HCT116 (cell line): ENCODE measurements around the gene SDK1. TPM values are rescaled to one million over a fixed set of nuclear protein-coding genes. Genes with fewer than 3 reads are reported as not detected.

Source experiments
- ATAC-seq: fragments of 200-7000 bp; cut with Tn5 transposase; 2 replicates; pipeline ENCODE4 v1.9.1; 2020; ENCODE audit warnings: mild to moderate bottlenecking, moderate library complexity
- BruUV-seq: library from RNA; stranded (reverse); fragments of 400-500 nt; replicated peaks from 2 replicates; lab custom pipeline; 2021; lab: Mats Ljungman, UMichigan
- CTCF ChIA-PET: fragments of 300-600 bp; sonication (Branson Sonifier 250); formaldehyde crosslinking; loops from one replicate; lab custom pipeline; 2021; ENCODE audit warnings: antibody characterized with exemption; lab: Charles Lee
- POLR2A ChIA-PET: fragments of 300-600, 350-600 bp; sonication (Branson Sonifier 250); formaldehyde crosslinking; loops from one replicate; lab custom pipeline; 2021; ENCODE audit warnings: antibody characterized with exemption; lab: Charles Lee
- RAD21 ChIA-PET, 2 experiments: fragments of 300-600 bp; sonication (Branson Sonifier 250); formaldehyde crosslinking; loops; one replicate each; lab custom pipeline; 2023; ENCODE audit warnings: low total read pairs in 2 of 2; ENCODE audit not compliant: uncharacterized antibody in 2 of 2, unreplicated experiment in 2 of 2, low non-redundant PET in 1 of 2; lab: Charles Lee
- DNase-seq: peaks from one replicate; pipeline ENCODE4 v3.0.0-alpha.2; 2010; ENCODE audit warnings: low read depth, low spot score
- H2AFZ ChIP-seq: fragments of 200-600 bp; shearing (Covaris generic), sonication (generic); 2 replicates; pipeline ENCODE4 v1.6.1; 2017; ENCODE audit warnings: low read depth, mixed run types, mixed read lengths, antibody characterized with exemption, low read length; ENCODE audit not compliant: poor library complexity, severe bottlenecking
- H3K27ac ChIP-seq: 2 replicates; pipeline ENCODE4 v1.5.1; 2012; ENCODE audit warnings: low read depth, low read length
- H3K27me3 ChIP-seq: fragments of 200-600 bp; sonication (generic); 2 replicates; pipeline ENCODE4 v1.6.1; 2016; ENCODE audit warnings: mixed run types, low read length, mixed read lengths; ENCODE audit not compliant: insufficient read depth
- H3K36me3 ChIP-seq, 2 experiments: fragments of 200-500 bp in 1 of 2; fragments of 200-600 bp in 1 of 2; sonication (Bioruptor generic) in 1 of 2; sonication (generic) in 1 of 2; 2 replicates each; pipeline versions ENCODE4 v1.5.1 to v1.6.1; 2014 to 2016; ENCODE audit warnings: low read length in 2 of 2, inconsistent platforms in 1 of 2, mixed read lengths in 1 of 2, mixed run types in 1 of 2; ENCODE audit not compliant: insufficient read depth in 2 of 2, control insufficient read depth in 1 of 2
- H3K4me1 ChIP-seq, 2 experiments: fragments of 200-600 bp in 1 of 2; sonication (generic) in 1 of 2; 2 replicates each; pipeline versions ENCODE4 v1.5.1 to v1.6.1; 2012 to 2017; ENCODE audit warnings: low read length in 2 of 2, inconsistent platforms in 1 of 2, mild to moderate bottlenecking in 1 of 2, mixed read lengths in 1 of 2, mixed run types in 1 of 2, moderate library complexity in 1 of 2; ENCODE audit not compliant: insufficient read depth in 2 of 2, control insufficient read depth in 1 of 2
- H3K4me2 ChIP-seq: fragments of 200-600 bp; sonication (generic); 2 replicates; pipeline ENCODE4 v1.6.1; 2017; ENCODE audit warnings: mixed run types, low read length, mixed read lengths
- H3K4me3 ChIP-seq, 2 experiments: fragments of 200-600 bp in 1 of 2; sonication (generic) in 1 of 2; replicated peaks in 1 of 2; 2 replicates each; pipeline ENCODE4 v1.5.1; 2011 to 2016; ENCODE audit warnings: low read length in 2 of 2, control low read depth in 1 of 2, low read depth in 1 of 2, mild to moderate bottlenecking in 1 of 2, mixed read lengths in 1 of 2, mixed run types in 1 of 2
- H3K79me2 ChIP-seq: fragments of 200-600 bp; sonication (generic); 2 replicates; pipeline ENCODE4 v1.6.1; 2017; ENCODE audit warnings: mild to moderate bottlenecking, mixed run types, low read length, moderate library complexity, mixed read lengths; ENCODE audit not compliant: insufficient read depth
- H3K9ac ChIP-seq: fragments of 200-600 bp; sonication (generic); 2 replicates; pipeline ENCODE4 v1.6.1; 2016; ENCODE audit warnings: low read length, mixed read lengths
- H3K9me2 ChIP-seq: fragments of 200-600 bp; sonication (generic), shearing (Covaris generic); 2 replicates; pipeline ENCODE4 v1.6.1; 2017; ENCODE audit warnings: mixed run types, mild to moderate bottlenecking, moderate library complexity; ENCODE audit not compliant: insufficient read depth
- H3K9me3 ChIP-seq, 2 experiments: fragments of 200-500 bp in 1 of 2; fragments of 200-600 bp in 1 of 2; sonication (Bioruptor generic) in 1 of 2; sonication (generic) in 1 of 2; 2 replicates each; pipeline ENCODE4 v1.6.1; 2014 to 2017; ENCODE audit warnings: low read length in 2 of 2, mixed read lengths in 2 of 2, inconsistent platforms in 1 of 2, low read depth in 1 of 2, mild to moderate bottlenecking in 1 of 2, mixed run types in 1 of 2, moderate library complexity in 1 of 2; ENCODE audit not compliant: control insufficient read depth in 1 of 2, insufficient read depth in 1 of 2
- H4K20me1 ChIP-seq: fragments of 200-600 bp; sonication (generic), shearing (Covaris generic); 2 replicates; pipeline ENCODE4 v1.6.1; 2017; ENCODE audit warnings: mixed run types, mild to moderate bottlenecking, moderate library complexity; ENCODE audit not compliant: insufficient read depth
- CEBPB ChIP-seq: IDR thresholded peaks from 2 replicates; pipeline ENCODE4 v1.6.1; 2012; ENCODE audit warnings: low read depth
- CTCF ChIP-seq, 3 experiments: fragments of 200-600 bp in 1 of 3; sonication (generic) in 1 of 3; IDR thresholded peaks in 2 of 3; conservative IDR thresholded peaks in 1 of 3; 2 replicates each; pipeline ENCODE4 v1.5.1; 2012 to 2017; ENCODE audit warnings: low read depth in 2 of 3, low read length in 2 of 3, antibody characterized with exemption in 1 of 3, borderline replicate concordance in 1 of 3, control low read depth in 1 of 3, mild to moderate bottlenecking in 1 of 3, mixed read lengths in 1 of 3, mixed run types in 1 of 3, moderate library complexity in 1 of 3; ENCODE audit not compliant: insufficient read depth in 1 of 3
- EZH2 ChIP-seq: fragments of 200-600 bp; sonication (generic); IDR thresholded peaks from 2 replicates; pipeline ENCODE4 v1.6.1; 2017; ENCODE audit warnings: antibody characterized with exemption, mixed run types
- JUND ChIP-seq: IDR thresholded peaks from 2 replicates; pipeline ENCODE4 v1.6.1; 2012
- POLR2A ChIP-seq: IDR thresholded peaks from 2 replicates; pipeline ENCODE4 v1.7.0; 2011; ENCODE audit warnings: borderline replicate concordance; ENCODE audit not compliant: insufficient read depth, insufficient read length; ENCODE audit errors: extremely low read depth
- SRF ChIP-seq: IDR thresholded peaks from 2 replicates; pipeline ENCODE4 v1.6.1; 2012; ENCODE audit warnings: low read depth
- ZFX ChIP-seq: fragments of 450-650 bp; IDR thresholded peaks from 2 replicates; pipeline ENCODE4 v1.6.1; 2017
- intact Hi-C: fragments of 100-400 bp; cut with micrococcal nuclease; formaldehyde crosslinking; loops from 2 replicates; pipeline ENCODE4 v1.10.0; 2022
- total RNA-seq: library from RNA; stranded (reverse); gene quantifications from one replicate; pipeline ENCODE4 v1.2.1, GENCODE V29; 2021; ENCODE audit not compliant: unreplicated experiment
- TF ChIP-seq, protein P1 (sequence below): IDR thresholded peaks from 2 replicates; pipeline ENCODE4 v1.6.1; 2012
- TF ChIP-seq, protein P2 (sequence below): IDR thresholded peaks from 2 replicates; pipeline ENCODE4 v1.6.1; 2011; ENCODE audit warnings: mild to moderate bottlenecking, low read length, moderate library complexity; ENCODE audit not compliant: insufficient replicate concordance; ENCODE audit errors: extremely low read depth
- TF ChIP-seq, protein P3 (sequence below): IDR thresholded peaks from 2 replicates; pipeline ENCODE4 v1.6.1; 2012; ENCODE audit warnings: low read depth

Gene SDK1
- total RNA-seq, 1 experiment from 2014 or later, result 0.05 TPM

GRCh38 chr7:3861941-3862340, 560.9 kb downstream of the SDK1 start:
- no peak overlapping the region for H2AFZ ChIP-seq
- no peaks in the 10 kb centered on the region for H3K9me2 ChIP-seq
- H3K9ac ChIP-seq, result no peak overlapping the region
- peaks cover 5% of the 10 kb centered on the region; the same call in 1 of the 2 replicates for H3K27me3 ChIP-seq
- BruUV-seq, result no TSS peak
- no peak overlapping the region for H3K4me3 ChIP-seq
- no peak overlapping the region for H3K27ac ChIP-seq
- TF ChIP-seq CTCF (IDR thresholded peaks at IDR 0.05 in 2 of 3, conservative IDR thresholded peaks at IDR 0.05 in 1 of 3; ENCODE audit: borderline replicate concordance in 1 of 3, insufficient read depth in 1 of 3, low read depth in 2 of 3, low read length in 2 of 3), result no peak
- TF ChIP-seq, protein P1, sequence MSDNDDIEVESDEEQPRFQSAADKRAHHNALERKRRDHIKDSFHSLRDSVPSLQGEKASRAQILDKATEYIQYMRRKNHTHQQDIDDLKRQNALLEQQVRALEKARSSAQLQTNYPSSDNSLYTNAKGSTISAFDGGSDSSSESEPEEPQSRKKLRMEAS, result no peak
- TF ChIP-seq ZFX, result no peak
- TF ChIP-seq, protein P2, sequence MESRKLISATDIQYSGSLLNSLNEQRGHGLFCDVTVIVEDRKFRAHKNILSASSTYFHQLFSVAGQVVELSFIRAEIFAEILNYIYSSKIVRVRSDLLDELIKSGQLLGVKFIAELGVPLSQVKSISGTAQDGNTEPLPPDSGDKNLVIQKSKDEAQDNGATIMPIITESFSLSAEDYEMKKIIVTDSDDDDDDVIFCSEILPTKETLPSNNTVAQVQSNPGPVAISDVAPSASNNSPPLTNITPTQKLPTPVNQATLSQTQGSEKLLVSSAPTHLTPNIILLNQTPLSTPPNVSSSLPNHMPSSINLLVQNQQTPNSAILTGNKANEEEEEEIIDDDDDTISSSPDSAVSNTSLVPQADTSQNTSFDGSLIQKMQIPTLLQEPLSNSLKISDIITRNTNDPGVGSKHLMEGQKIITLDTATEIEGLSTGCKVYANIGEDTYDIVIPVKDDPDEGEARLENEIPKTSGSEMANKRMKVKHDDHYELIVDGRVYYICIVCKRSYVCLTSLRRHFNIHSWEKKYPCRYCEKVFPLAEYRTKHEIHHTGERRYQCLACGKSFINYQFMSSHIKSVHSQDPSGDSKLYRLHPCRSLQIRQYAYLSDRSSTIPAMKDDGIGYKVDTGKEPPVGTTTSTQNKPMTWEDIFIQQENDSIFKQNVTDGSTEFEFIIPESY, result no peak
- TF ChIP-seq EZH2, result no peak
- TF ChIP-seq SRF, result no peak
- TF ChIP-seq POLR2A, result no peak
- TF ChIP-seq JUND, result no peak
- TF ChIP-seq, protein P3, sequence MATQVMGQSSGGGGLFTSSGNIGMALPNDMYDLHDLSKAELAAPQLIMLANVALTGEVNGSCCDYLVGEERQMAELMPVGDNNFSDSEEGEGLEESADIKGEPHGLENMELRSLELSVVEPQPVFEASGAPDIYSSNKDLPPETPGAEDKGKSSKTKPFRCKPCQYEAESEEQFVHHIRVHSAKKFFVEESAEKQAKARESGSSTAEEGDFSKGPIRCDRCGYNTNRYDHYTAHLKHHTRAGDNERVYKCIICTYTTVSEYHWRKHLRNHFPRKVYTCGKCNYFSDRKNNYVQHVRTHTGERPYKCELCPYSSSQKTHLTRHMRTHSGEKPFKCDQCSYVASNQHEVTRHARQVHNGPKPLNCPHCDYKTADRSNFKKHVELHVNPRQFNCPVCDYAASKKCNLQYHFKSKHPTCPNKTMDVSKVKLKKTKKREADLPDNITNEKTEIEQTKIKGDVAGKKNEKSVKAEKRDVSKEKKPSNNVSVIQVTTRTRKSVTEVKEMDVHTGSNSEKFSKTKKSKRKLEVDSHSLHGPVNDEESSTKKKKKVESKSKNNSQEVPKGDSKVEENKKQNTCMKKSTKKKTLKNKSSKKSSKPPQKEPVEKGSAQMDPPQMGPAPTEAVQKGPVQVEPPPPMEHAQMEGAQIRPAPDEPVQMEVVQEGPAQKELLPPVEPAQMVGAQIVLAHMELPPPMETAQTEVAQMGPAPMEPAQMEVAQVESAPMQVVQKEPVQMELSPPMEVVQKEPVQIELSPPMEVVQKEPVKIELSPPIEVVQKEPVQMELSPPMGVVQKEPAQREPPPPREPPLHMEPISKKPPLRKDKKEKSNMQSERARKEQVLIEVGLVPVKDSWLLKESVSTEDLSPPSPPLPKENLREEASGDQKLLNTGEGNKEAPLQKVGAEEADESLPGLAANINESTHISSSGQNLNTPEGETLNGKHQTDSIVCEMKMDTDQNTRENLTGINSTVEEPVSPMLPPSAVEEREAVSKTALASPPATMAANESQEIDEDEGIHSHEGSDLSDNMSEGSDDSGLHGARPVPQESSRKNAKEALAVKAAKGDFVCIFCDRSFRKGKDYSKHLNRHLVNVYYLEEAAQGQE, result no peak
- TF ChIP-seq CEBPB, result no peak
- intact Hi-C loops, result no loop called here
- H4K20me1 ChIP-seq, result no peaks in the 10 kb centered on the region
- CTCF ChIA-PET, result no interaction called here
- no peak overlapping the region for H3K4me2 ChIP-seq
- DNase-seq (no peak), ATAC-seq (no peak)
- no peaks in the 10 kb centered on the region for H3K4me1 ChIP-seq
- H3K79me2 ChIP-seq, result no peaks in the 10 kb centered on the region
- RAD21 ChIA-PET, result no interaction called here
- H3K9me3 ChIP-seq, result no peaks in the 10 kb centered on the region
- H3K36me3 ChIP-seq, result no peaks in the 10 kb centered on the region
- POLR2A ChIA-PET, result no interaction called here
